Hematopoietic multipotent progenitor cell treated with erythropoietin and hydrocortisone succinate and interleukin-3 and kit ligand, for 17 days (in vitro differentiated cells): Measurements from ENCODE around the gene GABRB2.
"Not testable (repeated sequence)": the region's sequence is repeated elsewhere in the genome, so short reads cannot be mapped to it uniquely, and the experiment has no call there.

Experiments
- DNase-seq: peaks from one replicate; pipeline ENCODE4 v3.0.0-alpha.2; 2015; ENCODE audit warnings: low spot score

GABRB2 gene

GRCh38 chr5:161546470-161547301 is at the start of gene GABRB2:
TSS of gene GABRB2 (minus strand) at chr5:161546725. CDS start at chr5:161546643, 82 bp downstream.
- DNase-seq, result no peak

- DNase-seq, result no peak
Observed at GRCh38 chr5:161585798-161586197, 39.3 kb upstream of the GABRB2 start.

GRCh38 chr5:161580621-161581020 is 34.1 kb upstream of the GABRB2 start:
- DNase-seq, result no peak

- no peak for DNase-seq
Observed at GRCh38 chr5:161572914-161573313, 26.4 kb upstream of the GABRB2 start.

GRCh38 chr5:161566081-161566480 is 19.6 kb upstream of the GABRB2 start:
- no peak for DNase-seq

GRCh38 chr5:161562446-161562845 is 15.9 kb upstream of the GABRB2 start:
- no peak for DNase-seq

GRCh38 chr5:161549106-161549505 is 2.6 kb upstream of the GABRB2 start:
- DNase-seq, result no peak

GRCh38 chr5:161548487-161549094 is 2.1 kb upstream of the GABRB2 start:
- DNase-seq, result no peak

- DNase-seq, result no peak
Observed at GRCh38 chr5:161547738-161548486, 1.4 kb upstream of the GABRB2 start.

GRCh38 chr5:161547406-161547737 is 847 bp upstream of the GABRB2 start:
- DNase-seq, result no peak

GRCh38 chr5:161546095-161546469 is 443 bp downstream of the GABRB2 start:
- DNase-seq, result no peak

GRCh38 chr5:161545344-161546094 is 1.0 kb downstream of the GABRB2 start:
- DNase-seq, result no peak

- no peak for DNase-seq
Observed at GRCh38 chr5:161544350-161544765, 2.2 kb downstream of the GABRB2 start.

GRCh38 chr5:161539016-161539415 is 7.5 kb downstream of the GABRB2 start:
- no peak for DNase-seq

GRCh38 chr5:161535762-161536161 is 10.8 kb downstream of the GABRB2 start:
- no peak for DNase-seq

GRCh38 chr5:161530700-161531099 is 15.8 kb downstream of the GABRB2 start:
- DNase-seq, result no peak

GRCh38 chr5:161513942-161514341 is 32.6 kb downstream of the GABRB2 start:
- DNase-seq, result no peak

GRCh38 chr5:161507591-161507990 is 38.9 kb downstream of the GABRB2 start:
- no peak for DNase-seq

- DNase-seq, result not testable (repeated sequence)
Observed at GRCh38 chr5:161505160-161505559, 41.4 kb downstream of the GABRB2 start.

GRCh38 chr5:161498531-161498930 is 48.0 kb downstream of the GABRB2 start:
- DNase-seq, result no peak

- no peak for DNase-seq
Observed at GRCh38 chr5:161483721-161484120, 62.8 kb downstream of the GABRB2 start.

- DNase-seq, result no peak
Observed at GRCh38 chr5:161481922-161482321, 64.6 kb downstream of the GABRB2 start.
